Breast epithelium (tissue), 3 donors: Measurements from ENCODE around the gene KIAA1549.

Experiments used
- POLR2A ChIP-seq: fragments of 450-650 bp; IDR thresholded peaks from one replicate; pipeline ENCODE4 v1.6.1; 2016; ENCODE audit warnings: antibody characterized with exemption, mild to moderate bottlenecking, moderate library complexity
- TF ChIP-seq, protein P1 (sequence below), 3 donors: fragments of 450-650 bp; IDR thresholded peaks; one replicate each; pipeline ENCODE4 v1.5.1; 2016 to 2017; ENCODE audit warnings: antibody characterized with exemption in 3 of 3, mild to moderate bottlenecking in 3 of 3, moderate library complexity in 3 of 3

DNA sequence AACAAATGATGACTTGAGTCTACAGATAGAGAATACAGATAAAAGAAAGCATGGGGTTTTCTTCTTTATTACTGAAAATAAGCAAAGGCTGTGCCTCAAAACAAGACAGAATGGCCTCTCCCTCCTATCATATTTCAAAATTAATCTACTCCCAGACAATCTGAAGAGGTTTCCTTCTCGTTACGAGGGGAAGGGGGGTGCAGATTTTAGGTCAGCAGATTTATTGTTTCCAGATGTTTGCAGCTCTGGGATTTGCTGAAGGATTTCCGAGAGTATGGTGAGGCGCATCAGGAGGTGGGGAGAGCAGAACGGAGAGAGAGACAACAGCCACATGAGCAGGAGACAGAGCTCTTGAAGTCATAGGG lies 89.8 kb downstream of the KIAA1549 start:
- no peak for TF ChIP-seq POLR2A
- TF ChIP-seq, protein P1, sequence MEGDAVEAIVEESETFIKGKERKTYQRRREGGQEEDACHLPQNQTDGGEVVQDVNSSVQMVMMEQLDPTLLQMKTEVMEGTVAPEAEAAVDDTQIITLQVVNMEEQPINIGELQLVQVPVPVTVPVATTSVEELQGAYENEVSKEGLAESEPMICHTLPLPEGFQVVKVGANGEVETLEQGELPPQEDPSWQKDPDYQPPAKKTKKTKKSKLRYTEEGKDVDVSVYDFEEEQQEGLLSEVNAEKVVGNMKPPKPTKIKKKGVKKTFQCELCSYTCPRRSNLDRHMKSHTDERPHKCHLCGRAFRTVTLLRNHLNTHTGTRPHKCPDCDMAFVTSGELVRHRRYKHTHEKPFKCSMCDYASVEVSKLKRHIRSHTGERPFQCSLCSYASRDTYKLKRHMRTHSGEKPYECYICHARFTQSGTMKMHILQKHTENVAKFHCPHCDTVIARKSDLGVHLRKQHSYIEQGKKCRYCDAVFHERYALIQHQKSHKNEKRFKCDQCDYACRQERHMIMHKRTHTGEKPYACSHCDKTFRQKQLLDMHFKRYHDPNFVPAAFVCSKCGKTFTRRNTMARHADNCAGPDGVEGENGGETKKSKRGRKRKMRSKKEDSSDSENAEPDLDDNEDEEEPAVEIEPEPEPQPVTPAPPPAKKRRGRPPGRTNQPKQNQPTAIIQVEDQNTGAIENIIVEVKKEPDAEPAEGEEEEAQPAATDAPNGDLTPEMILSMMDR (IDR thresholded peaks at IDR 0.05) = no peak
